Testis (tissue), 2 donors: ENCODE results near the gene IGSF6.

Experiments
- POLR2A ChIP-seq: fragments of 450-650 bp; IDR thresholded peaks from one replicate; pipeline ENCODE4 v1.6.1; 2017; ENCODE audit warnings: antibody characterized with exemption, mild to moderate bottlenecking, moderate library complexity
- TF ChIP-seq, protein P1 (sequence below), 3 experiments: fragments of 450-650 bp in 2 of 3; fragments of 200-600 bp in 1 of 3; sonication (generic) in 1 of 3; IDR thresholded peaks; one replicate each; pipeline ENCODE4 v1.5.1; 2016 to 2019; ENCODE audit warnings: antibody characterized with exemption in 3 of 3, mild to moderate bottlenecking in 2 of 3, moderate library complexity in 1 of 3

DNA sequence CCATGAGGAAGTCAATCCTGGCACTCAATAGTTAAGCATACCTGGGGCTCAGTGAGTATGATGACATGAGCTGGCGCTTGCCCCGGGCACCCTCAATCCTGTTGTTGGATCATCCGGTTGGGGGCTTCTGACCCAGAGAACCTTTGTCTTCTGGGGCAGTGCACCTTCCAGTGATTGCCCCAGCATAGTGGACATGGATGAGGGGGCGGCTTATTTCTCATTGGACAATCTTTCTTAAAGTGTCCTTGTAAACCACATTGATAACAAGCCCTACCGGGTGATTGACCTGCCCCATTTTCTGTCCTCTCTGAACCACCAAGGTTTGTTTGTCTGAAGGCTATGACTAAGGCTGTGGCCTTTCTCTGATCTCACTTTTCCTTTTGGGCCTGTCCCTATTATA is 18.2 kb downstream of the IGSF6 start:
- TF ChIP-seq, protein P1, sequence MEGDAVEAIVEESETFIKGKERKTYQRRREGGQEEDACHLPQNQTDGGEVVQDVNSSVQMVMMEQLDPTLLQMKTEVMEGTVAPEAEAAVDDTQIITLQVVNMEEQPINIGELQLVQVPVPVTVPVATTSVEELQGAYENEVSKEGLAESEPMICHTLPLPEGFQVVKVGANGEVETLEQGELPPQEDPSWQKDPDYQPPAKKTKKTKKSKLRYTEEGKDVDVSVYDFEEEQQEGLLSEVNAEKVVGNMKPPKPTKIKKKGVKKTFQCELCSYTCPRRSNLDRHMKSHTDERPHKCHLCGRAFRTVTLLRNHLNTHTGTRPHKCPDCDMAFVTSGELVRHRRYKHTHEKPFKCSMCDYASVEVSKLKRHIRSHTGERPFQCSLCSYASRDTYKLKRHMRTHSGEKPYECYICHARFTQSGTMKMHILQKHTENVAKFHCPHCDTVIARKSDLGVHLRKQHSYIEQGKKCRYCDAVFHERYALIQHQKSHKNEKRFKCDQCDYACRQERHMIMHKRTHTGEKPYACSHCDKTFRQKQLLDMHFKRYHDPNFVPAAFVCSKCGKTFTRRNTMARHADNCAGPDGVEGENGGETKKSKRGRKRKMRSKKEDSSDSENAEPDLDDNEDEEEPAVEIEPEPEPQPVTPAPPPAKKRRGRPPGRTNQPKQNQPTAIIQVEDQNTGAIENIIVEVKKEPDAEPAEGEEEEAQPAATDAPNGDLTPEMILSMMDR (IDR thresholded peaks at IDR 0.05) = no peak
- TF ChIP-seq POLR2A = no peak
